Fibroblast of skin of left biceps (primary cell): ENCODE data around the gene ALDH16A1.
A peak's percentile ranks its signal among the peaks of the same experiment; 100 is the strongest.

Source experiments
- DNase-seq, 2 experiments: peaks; one replicate each; pipeline ENCODE4 v3.0.0-alpha.2; 2013; ENCODE audit warnings: low read depth in 2 of 2

Gene ALDH16A1

DNA sequence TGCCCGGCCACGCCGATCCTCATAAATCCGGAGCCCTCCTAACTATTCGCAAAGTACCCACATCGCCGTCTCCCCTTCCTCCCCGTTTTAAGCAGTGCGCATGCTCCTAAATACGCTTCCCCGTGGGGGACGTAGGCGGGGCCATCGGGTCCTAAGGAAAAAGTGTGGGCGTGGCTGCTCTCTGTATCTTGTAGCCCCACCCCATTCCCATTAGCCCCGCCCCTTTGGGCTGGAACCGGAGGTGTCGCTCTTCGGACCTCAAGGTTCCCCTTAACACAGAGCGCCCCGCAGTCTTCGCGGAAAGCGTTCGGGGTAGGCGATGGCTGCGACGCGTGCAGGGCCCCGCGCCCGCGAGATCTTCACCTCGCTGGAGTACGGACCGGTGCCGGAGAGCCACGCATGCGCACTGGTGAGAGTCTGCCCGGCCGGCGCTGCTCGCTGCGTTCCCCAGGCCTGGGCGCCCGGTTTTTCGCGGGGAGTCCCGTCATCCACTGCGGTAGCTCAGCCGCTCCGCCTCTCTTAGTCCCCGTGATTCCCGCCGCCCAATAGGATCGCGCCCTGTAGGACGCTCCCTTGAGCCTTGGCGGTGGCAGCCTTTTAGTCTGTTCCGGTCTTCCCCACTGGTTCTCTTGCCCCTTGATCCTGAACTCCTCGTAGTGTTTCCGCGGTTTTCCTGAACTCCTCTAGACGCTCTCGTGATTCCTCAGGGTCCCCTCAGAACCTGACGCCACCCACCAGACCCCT is at the start of gene ALDH16A1:
Gene ALDH16A1, plus strand, starts transcription at position 213 of the 744 bp plus-strand sequence. Its CDS starts 107 bp downstream, at position 320.
- DNase-seq: peak; percentile 93 to 94

GRCh38 chr19:49403404-49404187 is 49.4 kb upstream of the ALDH16A1 start:
- peak in 1 of 2 experiments; percentile 16 for DNase-seq

DNA sequence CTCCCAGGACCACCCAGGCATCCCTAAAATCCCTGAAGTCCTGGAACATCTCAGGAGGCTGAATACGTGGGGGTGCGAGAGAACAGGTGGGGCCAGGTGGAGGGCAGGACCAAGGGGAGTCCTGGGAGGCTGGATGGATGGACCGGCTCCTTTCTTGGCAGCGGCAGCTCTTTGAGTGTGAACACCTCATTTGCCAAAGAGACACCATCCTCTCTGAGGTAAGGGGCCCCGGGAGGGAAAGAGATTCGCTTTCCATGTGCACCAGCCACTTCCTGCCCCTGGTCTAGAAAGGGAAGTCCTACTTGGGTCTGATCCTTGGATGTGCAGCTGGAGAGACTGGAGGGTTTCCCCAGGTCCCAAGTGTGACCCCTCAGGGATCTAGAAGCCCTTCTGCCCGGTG is 45.9 kb upstream of the ALDH16A1 start:
- no peak for DNase-seq

- DNase-seq: no peak
Observed at GRCh38 chr19:49407482-49408015, 45.5 kb upstream of the ALDH16A1 start.

DNA sequence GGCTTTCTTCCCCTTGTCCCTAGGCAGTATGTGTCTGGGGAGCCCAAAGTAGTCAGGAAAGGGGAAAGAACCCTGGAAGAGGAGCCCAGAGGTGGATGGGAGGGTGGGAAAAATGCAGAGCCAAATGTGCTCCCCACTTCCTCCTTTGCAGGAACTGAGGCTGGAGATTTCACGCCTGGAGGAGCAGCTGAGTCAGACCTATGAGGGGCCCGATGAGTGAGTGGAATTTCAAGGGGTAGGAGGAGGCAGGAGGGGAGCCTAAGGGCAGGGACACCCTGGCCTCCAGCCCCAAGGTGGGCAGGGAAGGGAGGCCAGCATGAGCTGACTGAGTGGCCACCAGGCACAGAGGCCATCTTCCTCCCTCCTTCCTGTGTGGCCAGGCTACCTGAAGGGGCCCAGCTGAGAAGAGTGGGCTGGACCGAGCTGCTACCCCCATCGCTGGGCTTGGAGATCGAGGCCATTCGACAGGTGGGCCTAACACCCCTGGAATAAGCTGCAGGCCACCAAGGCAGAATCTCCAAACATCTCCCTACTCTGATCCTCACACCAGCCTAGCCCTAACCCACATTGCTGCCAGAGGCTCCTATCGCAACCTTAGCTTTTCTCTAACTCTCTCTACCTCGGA is 44.1 kb upstream of the ALDH16A1 start:
- no peak for DNase-seq

DNA sequence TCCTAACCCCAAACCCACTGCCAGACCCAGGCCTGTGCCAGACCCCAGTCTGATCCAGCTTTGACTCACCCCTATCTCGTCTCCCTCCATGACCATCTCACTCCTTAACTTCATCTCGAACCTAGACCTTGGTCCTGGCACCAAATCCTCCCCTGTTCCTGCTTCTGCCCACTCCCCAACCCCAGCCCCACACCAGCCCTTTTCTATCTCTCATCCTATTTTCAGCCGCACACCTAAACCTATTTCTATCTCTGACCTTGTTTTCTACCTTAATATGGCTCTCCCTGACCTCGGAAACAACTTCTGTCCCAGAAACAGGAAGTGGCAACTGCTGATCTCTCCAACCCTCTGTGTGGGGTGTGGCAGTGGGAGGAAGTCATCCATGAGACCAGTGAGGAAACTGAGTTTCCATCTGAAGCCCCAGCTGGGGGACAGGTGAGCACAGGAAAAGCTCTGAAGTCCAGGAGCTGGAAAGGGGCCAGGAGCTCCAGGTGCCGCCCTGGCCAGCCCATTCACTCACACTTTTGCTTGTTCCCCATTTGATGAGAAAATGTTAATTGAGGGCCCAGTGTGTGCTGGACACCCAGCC is 43.5 kb upstream of the ALDH16A1 start:
- no peak for DNase-seq

DNA sequence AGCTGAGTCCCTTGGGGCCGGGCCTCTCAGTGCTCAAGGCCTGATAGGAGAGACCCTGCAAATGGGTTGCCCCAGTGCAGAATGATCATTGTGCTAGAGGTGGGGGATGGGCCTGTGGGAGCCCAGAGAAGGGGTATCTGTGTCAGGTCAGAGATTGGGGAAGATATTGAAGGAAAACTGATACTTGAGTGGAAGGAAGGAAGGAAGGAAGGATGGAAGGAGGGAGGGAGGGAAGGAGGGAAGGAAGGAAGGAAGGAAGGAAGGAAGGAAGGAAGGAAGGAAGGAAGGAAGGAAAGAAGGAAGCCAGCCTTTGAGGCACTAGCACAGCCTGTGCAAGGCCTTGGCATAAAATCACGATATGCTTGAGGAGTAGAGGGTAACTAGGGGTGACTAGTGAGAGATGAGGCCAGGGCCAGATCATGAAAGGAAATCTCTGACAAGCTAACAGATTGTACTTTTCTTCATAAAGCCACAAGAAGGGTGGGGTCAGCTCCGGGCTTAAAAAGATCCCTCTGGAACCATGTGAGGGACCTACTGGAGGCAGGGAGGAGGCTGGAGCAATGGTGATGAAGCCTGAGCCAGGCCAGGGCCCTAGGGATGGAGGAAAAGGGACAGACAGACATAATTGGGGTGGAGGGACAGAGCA is 41.2 kb upstream of the ALDH16A1 start:
- DNase-seq: no peak

- DNase-seq: no peak
Observed at GRCh38 chr19:49413348-49413747, 39.7 kb upstream of the ALDH16A1 start.

GRCh38 chr19:49414256-49414655 is 38.8 kb upstream of the ALDH16A1 start:
- DNase-seq: no peak

- no peak for DNase-seq
Observed at GRCh38 chr19:49415102-49415809, 37.8 kb upstream of the ALDH16A1 start.

GRCh38 chr19:49415810-49416200 is 37.2 kb upstream of the ALDH16A1 start:
- no peak for DNase-seq

DNA sequence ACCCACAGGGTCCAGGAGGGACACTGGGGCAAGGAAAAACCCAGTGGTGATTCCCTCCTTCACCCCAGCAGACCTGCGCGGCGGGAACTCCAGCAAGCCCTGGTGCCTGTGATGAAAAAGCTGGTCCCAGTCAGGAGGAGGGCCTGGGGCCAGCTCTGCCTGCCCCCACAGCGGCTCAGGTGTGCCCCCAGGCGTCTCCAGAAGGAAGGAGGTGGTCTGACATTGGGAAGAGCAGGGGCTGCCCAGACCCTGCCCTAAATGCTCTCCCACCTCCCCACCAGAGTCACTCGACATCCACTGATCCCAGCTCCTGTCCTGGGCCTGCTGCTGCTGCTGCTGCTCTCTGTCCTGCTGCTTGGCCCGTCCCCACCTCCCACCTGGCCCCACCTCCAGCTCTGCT is 35.9 kb upstream of the ALDH16A1 start:
- no peak for DNase-seq

GRCh38 chr19:49418511-49418910 is 34.5 kb upstream of the ALDH16A1 start:
- no peak for DNase-seq

- DNase-seq: no peak
Observed at GRCh38 chr19:49419173-49419572, 33.9 kb upstream of the ALDH16A1 start.

DNA sequence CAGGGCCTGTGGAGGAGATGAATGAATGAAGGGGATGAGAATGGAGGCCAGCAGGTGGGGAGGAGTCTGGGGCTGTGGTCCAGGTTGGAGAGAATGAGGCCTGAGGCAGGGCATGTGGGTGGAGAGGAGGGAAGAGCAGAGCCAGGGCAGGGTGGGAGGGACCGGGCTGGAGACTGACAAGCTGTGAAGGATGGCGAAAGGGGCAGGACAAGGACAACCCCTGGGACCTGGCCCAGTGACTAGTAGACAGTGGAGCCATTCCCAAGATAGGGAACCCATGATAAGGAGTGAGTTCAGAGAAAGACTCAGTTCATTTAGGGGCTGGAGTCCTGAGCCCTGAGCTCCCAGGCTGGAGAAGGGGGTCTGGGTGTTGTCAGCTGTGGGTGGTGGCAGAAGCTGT is 32.8 kb upstream of the ALDH16A1 start:
- DNase-seq: no peak

DNA sequence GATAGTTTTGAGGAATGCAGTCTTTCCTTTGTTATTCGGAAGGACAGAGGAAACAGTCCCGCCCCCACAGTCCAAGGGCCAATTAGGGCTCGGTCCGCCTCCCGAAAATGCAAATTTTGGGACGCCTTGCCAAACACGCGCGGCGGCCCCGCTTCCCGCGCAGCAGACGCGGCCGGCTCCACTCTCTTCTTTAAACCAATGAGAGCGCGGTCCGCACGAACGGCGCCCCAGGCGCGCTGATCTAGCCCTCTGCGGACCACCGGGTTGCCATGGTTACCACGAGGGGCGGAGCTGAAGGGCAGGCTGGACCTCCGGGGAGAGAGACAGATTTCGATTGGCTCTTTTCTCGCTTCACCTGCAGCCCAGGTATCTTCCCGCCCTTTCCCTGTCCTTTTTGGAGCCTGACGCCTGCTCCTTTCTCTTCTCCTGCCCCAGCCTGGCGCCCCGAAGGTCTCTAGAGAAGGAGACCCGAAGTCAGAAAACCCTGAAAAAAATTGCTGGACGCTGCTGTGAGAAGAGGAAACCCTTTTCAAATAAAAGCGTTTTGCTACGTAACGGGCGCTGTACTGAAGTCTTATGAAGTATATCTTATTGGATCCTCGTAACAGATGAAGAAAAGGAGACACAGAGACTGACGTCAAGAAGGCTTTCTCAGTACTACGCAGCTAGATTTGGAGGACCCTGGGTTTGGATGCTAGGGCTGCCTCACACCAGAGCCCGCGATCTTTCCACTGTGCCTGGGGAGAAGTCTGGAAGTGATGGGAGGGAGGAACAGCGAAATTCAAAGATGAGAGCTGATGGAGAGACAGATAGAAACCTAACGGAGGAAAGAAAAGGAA is 31.8 kb upstream of the ALDH16A1 start:
- DNase-seq: no peak

- no peak for DNase-seq
Observed at GRCh38 chr19:49421878-49422202, 31.2 kb upstream of the ALDH16A1 start.

DNA sequence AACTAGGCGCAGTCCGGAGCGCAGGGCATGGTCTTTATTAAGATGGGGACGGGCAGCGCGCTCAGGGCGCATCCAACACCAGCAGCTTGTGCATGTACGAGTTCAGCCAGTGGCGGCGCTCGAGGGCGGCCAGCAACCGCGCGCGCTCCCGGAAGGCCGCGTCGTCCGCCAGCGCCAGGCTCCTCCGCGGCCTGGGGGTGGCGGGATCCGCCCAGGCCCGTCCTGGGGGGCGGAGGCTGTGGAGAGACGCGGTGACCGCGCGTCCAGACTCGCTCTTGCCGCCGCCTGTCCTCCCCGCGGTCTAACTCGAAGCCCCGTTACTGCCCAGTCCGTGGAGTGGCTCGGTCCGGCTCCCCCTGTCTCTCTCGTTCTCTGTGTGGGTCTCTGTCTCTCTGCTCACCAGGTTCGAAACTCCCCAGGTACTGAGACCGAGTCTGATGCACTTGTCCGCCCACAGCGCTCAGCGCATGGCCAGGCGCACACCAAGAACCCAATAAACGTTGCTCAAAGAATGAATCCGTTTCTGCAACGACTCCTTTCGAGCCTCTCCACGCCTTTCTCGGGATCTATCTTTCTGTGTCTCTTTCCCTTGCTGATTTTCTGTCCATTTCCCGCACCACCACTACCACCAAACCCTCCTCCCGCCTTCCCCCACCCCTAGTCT is 30.5 kb upstream of the ALDH16A1 start:
- no peak for DNase-seq
